A673 (cell line): ENCODE data around the gene ZNF48.

ENCODE experiments used
- EZH2 ChIP-seq: fragments of 200-600 bp; sonication (generic); IDR thresholded peaks from 2 replicates; pipeline ENCODE4 v1.6.1; 2017; ENCODE audit warnings: borderline replicate concordance, low read depth, mild to moderate bottlenecking, mixed read lengths, antibody characterized with exemption, low read length; ENCODE audit not compliant: poor library complexity, severe bottlenecking
- TF ChIP-seq, protein P1 (sequence below): fragments of 300-800, 200-600 bp; sonication (generic); conservative IDR thresholded peaks from 2 replicates; pipeline ENCODE4 v1.5.1; 2017; ENCODE audit warnings: low read depth, mild to moderate bottlenecking, antibody characterized with exemption, low read length, moderate library complexity, mixed read lengths

DNA sequence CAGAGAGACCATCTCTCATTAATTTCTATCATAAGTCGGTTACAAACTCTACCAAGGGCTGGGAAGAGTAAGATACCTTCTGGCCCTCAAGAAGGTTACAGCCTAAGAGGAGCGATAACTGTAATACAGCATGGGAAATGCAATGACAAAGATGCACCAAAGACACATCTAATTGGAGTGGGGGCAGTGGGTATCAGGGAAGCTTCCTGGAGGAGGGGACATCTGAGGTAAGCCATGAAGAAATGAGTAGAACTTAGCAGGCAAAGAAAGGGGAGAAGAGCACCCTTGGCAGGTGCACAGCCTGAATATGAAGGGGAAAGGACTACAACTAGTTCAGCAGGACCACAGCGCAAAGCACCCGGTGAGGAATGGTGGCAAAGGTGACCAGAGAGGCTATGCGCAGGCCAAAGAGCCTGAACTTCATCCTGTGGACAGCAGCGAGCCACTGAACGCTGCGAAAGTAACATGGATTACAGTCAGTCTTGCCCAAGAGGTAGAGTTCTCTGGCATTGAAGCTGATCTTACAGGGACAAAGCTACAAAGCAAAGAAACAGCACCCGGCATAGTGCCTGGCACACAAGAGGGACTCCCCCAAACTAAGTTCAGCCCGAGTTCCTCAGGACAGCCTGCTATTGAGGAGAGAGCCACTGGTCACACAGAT, 27.7 kb upstream of the ZNF48 start:
- TF ChIP-seq, protein P1, sequence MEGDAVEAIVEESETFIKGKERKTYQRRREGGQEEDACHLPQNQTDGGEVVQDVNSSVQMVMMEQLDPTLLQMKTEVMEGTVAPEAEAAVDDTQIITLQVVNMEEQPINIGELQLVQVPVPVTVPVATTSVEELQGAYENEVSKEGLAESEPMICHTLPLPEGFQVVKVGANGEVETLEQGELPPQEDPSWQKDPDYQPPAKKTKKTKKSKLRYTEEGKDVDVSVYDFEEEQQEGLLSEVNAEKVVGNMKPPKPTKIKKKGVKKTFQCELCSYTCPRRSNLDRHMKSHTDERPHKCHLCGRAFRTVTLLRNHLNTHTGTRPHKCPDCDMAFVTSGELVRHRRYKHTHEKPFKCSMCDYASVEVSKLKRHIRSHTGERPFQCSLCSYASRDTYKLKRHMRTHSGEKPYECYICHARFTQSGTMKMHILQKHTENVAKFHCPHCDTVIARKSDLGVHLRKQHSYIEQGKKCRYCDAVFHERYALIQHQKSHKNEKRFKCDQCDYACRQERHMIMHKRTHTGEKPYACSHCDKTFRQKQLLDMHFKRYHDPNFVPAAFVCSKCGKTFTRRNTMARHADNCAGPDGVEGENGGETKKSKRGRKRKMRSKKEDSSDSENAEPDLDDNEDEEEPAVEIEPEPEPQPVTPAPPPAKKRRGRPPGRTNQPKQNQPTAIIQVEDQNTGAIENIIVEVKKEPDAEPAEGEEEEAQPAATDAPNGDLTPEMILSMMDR, result no peak
- no peak for TF ChIP-seq EZH2
